PC-3 (cell line): ENCODE measurements around the gene CCDC32. TPM values are rescaled to one million over a fixed set of nuclear protein-coding genes. Genes with fewer than 3 reads are reported as not detected.

Experiments used
- ATAC-seq: fragments of 200-7000 bp; cut with Tn5 transposase; 2 replicates; pipeline ENCODE4 v1.9.1; 2020; ENCODE audit warnings: mild to moderate bottlenecking, moderate library complexity
- BruUV-seq: library from RNA; stranded (reverse); fragments of 400-500 nt; replicated peaks from 2 replicates; lab custom pipeline; 2021; lab: Mats Ljungman, UMichigan
- CTCF ChIA-PET: fragments of 300-600 bp; sonication (Branson Sonifier 250); formaldehyde crosslinking; loops from one replicate; lab custom pipeline; 2022; ENCODE audit warnings: antibody characterized with exemption; lab: Charles Lee
- POLR2A ChIA-PET: fragments of 300-600 bp; sonication (Branson Sonifier 250); formaldehyde crosslinking; loops from one replicate; lab custom pipeline; 2022; ENCODE audit warnings: antibody characterized with exemption; ENCODE audit not compliant: unreplicated experiment; lab: Charles Lee
- DNase-seq: peaks from one replicate; pipeline ENCODE4 v3.0.0-alpha.2; 2015
- H2AFZ ChIP-seq: fragments of 300-600 bp; sonication (generic); 2 replicates; pipeline ENCODE4 v1.6.0; 2016; ENCODE audit warnings: antibody characterized with exemption, low read length
- H3F3A ChIP-seq: fragments of 300-600 bp; sonication (generic); one replicate; pipeline ENCODE4 v1.6.0; 2017; ENCODE audit warnings: antibody characterized with exemption, low read length, control low read depth, mild to moderate bottlenecking; ENCODE audit not compliant: unreplicated experiment
- H3K27ac ChIP-seq: fragments of 300-600 bp; sonication (generic); 2 replicates; pipeline ENCODE4 v1.5.1; 2016; ENCODE audit warnings: mild to moderate bottlenecking, low read length
- H3K27me3 ChIP-seq: fragments of 300-600 bp; sonication (generic); 2 replicates; pipeline ENCODE4 v1.6.1; 2016; ENCODE audit warnings: low read length, mixed read lengths
- H3K36me3 ChIP-seq: fragments of 300-600 bp; sonication (generic); 2 replicates; pipeline ENCODE4 v1.6.1; 2016; ENCODE audit warnings: low read depth, mixed run types, low read length, mixed read lengths
- H3K4me1 ChIP-seq: fragments of 300-600 bp; sonication (generic); 2 replicates; pipeline ENCODE4 v1.5.1; 2016; ENCODE audit warnings: low read length; ENCODE audit not compliant: insufficient read depth
- H3K4me2 ChIP-seq: fragments of 300-600 bp; sonication (generic); 2 replicates; pipeline ENCODE4 v1.6.0; 2016; ENCODE audit warnings: low read length
- H3K4me3 ChIP-seq: fragments of 300-600 bp; sonication (generic); 2 replicates; pipeline ENCODE4 v1.5.1; 2016; ENCODE audit warnings: mild to moderate bottlenecking, low read length, mixed read lengths
- H3K79me2 ChIP-seq: fragments of 300-600 bp; sonication (generic); 2 replicates; pipeline ENCODE4 v1.6.1; 2017; ENCODE audit warnings: low read length, mixed read lengths
- H3K9ac ChIP-seq: fragments of 300-600 bp; sonication (generic); 2 replicates; pipeline ENCODE4 v1.6.0; 2016; ENCODE audit warnings: mild to moderate bottlenecking, low read length
- H3K9me2 ChIP-seq: fragments of 300-600 bp; sonication (generic); replicated peaks from 2 replicates; pipeline ENCODE4 v1.6.1; 2016; ENCODE audit warnings: mixed run types, low read length, mixed read lengths
- H3K9me3 ChIP-seq: fragments of 300-600 bp; sonication (generic); 2 replicates; pipeline ENCODE4 v1.6.1; 2016; ENCODE audit warnings: low read length, mixed read lengths
- H4K20me1 ChIP-seq: fragments of 300-600 bp; sonication (generic); 2 replicates; pipeline ENCODE4 v1.6.1; 2016; ENCODE audit warnings: low read length, mixed read lengths
- CTCF ChIP-seq: fragments of 300-600 bp; sonication (generic); conservative IDR thresholded peaks from 2 replicates; pipeline ENCODE4 v1.5.1; 2017; ENCODE audit warnings: antibody characterized with exemption, low read depth, mild to moderate bottlenecking, low read length
- EZH2 ChIP-seq: fragments of 300-600 bp; sonication (generic); IDR thresholded peaks from one replicate; pipeline ENCODE4 v1.6.1; 2017; ENCODE audit warnings: antibody characterized with exemption, mild to moderate bottlenecking, low read length; ENCODE audit not compliant: unreplicated experiment
- EZH2phosphoT487 ChIP-seq: fragments of 300-600 bp; sonication (generic); IDR thresholded peaks from 2 replicates; pipeline ENCODE4 v1.6.1; 2018; ENCODE audit warnings: mild to moderate bottlenecking, antibody characterized with exemption, low read length, borderline replicate concordance
- intact Hi-C: fragments of 100-400 bp; cut with micrococcal nuclease; formaldehyde crosslinking; loops from 2 replicates; pipeline ENCODE4 v1.9.0; 2023
- total RNA-seq: library from RNA; depleted of rRNA; stranded (reverse); fragments of >200 nt; gene quantifications from 2 replicates; pipeline ENCODE4 v1.2.3, GENCODE V29; 2014

The CCDC32 gene
- total RNA-seq, 1 experiment from 2014 or later, result 16.1 TPM

DNA sequence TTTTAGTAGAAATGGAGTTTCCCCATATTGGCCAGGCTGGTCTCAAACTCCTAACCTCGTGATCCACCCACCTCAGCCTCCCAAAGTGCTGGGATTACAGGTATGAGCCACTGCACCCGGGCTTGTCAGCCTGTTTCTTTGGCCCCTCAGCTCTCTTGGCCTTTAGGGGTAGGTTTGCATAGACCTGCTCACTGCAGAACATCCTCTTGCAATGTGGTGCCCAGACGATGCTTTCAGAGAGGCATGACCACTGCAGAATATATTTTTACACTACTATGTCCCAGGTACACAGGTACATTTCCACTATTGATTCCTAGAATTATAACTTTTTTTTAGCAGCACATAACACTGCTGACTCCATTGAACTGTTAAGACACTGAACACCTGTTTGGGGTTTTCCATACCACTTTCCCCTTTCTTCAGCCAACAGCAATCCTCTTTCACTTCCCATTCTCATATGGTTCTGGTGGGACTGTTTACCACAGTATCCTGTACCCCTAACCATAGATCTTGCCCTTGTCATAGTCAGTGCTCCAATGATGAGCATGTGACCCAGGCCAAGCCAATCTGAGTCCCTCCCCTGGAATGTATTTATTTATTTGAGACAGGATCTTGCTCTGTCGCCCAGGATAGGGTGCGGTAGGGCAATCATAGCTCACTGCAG lies 21.1 kb downstream of the CCDC32 start:
- no peaks in the 10 kb centered on the region for H3K4me1 ChIP-seq
- intact Hi-C loops, result no loop called here
- H3K27ac ChIP-seq, result no peak overlapping the region
- H3K36me3 ChIP-seq, result no peaks in the 10 kb centered on the region
- CTCF ChIA-PET, result interaction anchor here (0.7 kb wide), 1 partner anchor 37 kb away, joined by 3 read pairs; no protein-coding TSS in a partner anchor
- DNase-seq (no peak), ATAC-seq (no peak)
- no peaks in the 10 kb centered on the region for H4K20me1 ChIP-seq
- no peaks in the 10 kb centered on the region for H3K27me3 ChIP-seq
- H3K9me3 ChIP-seq, result no peaks in the 10 kb centered on the region
- no TSS peak for BruUV-seq
- no peak overlapping the region for H3K4me2 ChIP-seq
- TF ChIP-seq EZH2 (no peak), EZH2phosphoT487 (no peak), CTCF (no peak)
- no peak overlapping the region for H3K4me3 ChIP-seq
- H3K9ac ChIP-seq, result no peak overlapping the region
- POLR2A ChIA-PET, result no interaction called here
- no peak overlapping the region for H2AFZ ChIP-seq
- no peaks in the 10 kb centered on the region for H3F3A ChIP-seq
- no peaks in the 10 kb centered on the region for H3K79me2 ChIP-seq
- no peaks in the 10 kb centered on the region for H3K9me2 ChIP-seq

DNA sequence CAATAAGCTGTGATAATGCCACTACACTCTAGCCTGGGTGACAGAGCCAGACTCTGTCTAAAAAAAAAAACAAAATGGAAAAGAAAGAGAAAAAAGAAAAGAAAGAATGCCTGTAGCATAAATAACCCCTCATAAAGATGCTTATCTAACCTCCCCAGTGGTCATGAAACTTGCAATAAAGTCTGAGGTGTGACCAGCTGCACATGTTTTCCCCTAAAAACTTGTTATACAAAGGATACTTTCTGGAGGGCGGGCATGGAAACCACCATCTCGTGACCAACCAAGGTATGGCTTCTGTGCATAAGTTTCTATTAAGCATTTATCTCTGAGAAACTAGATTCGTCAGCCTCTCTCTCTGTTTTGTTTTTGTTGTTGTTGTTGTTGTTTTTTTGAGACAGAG lies 21.8 kb downstream of the CCDC32 start:
- TF ChIP-seq EZH2 (no peak), EZH2phosphoT487 (no peak), CTCF (no peak)
- no peak for ATAC-seq
- H3F3A ChIP-seq, result no peaks in the 10 kb centered on the region
- no TSS peak for BruUV-seq
- H2AFZ ChIP-seq, result no peak overlapping the region
- H3K9me3 ChIP-seq, result no peaks in the 10 kb centered on the region
- no peaks in the 10 kb centered on the region for H3K4me1 ChIP-seq
- H3K27me3 ChIP-seq, result no peaks in the 10 kb centered on the region
- no peaks in the 10 kb centered on the region for H3K9me2 ChIP-seq
- no peak overlapping the region for H3K4me2 ChIP-seq
- no peaks in the 10 kb centered on the region for H3K36me3 ChIP-seq
- no peak overlapping the region for H3K4me3 ChIP-seq
- H3K79me2 ChIP-seq, result no peaks in the 10 kb centered on the region
- intact Hi-C loops, result no loop called here
- ChIA-PET CTCF (interaction anchor here (0.7 kb wide), 1 partner anchor 36 kb away, joined by 3 read pairs; no protein-coding TSS in a partner anchor), POLR2A (no interaction called here)
- no peak for DNase-seq
- H3K9ac ChIP-seq, result no peak overlapping the region
- no peak overlapping the region for H3K27ac ChIP-seq
- H4K20me1 ChIP-seq, result no peaks in the 10 kb centered on the region

- no peaks in the 10 kb centered on the region for H4K20me1 ChIP-seq
- H3K79me2 ChIP-seq, result no peaks in the 10 kb centered on the region
- no peaks in the 10 kb centered on the region for H3K9me3 ChIP-seq
- no peak for TF ChIP-seq EZH2phosphoT487
- H3K4me3 ChIP-seq, result no peak overlapping the region
- POLR2A ChIA-PET, result no interaction called here
- no peak overlapping the region for H2AFZ ChIP-seq
- BruUV-seq, result no TSS peak
- no peak for DNase-seq
- no peak overlapping the region for H3K27ac ChIP-seq
- ATAC-seq, result no peak
- H3K9ac ChIP-seq, result no peak overlapping the region
- H3K9me2 ChIP-seq, result no peaks in the 10 kb centered on the region
- no peaks in the 10 kb centered on the region for H3F3A ChIP-seq
- no peaks in the 10 kb centered on the region for H3K4me1 ChIP-seq
- intact Hi-C loops, result no loop called here
- no peaks in the 10 kb centered on the region for H3K27me3 ChIP-seq
- no peak overlapping the region for H3K4me2 ChIP-seq
- H3K36me3 ChIP-seq, result no peaks in the 10 kb centered on the region
- CTCF ChIA-PET, result interaction anchor here (0.5 kb wide), 1 partner anchor 52 kb away, joined by 19 read pairs; no protein-coding TSS in a partner anchor
Measured at GRCh38 chr15:40538976-40539375, 25.9 kb downstream of the CCDC32 start.
